NCI-H446 (cell line): ENCODE data around the gene HMGN1.

Source experiments
- DNase-seq, 2 experiments: peaks; one replicate each; lab custom pipeline; 2025; lab: John Stamatoyannopoulos, UW

Gene HMGN1

DNA sequence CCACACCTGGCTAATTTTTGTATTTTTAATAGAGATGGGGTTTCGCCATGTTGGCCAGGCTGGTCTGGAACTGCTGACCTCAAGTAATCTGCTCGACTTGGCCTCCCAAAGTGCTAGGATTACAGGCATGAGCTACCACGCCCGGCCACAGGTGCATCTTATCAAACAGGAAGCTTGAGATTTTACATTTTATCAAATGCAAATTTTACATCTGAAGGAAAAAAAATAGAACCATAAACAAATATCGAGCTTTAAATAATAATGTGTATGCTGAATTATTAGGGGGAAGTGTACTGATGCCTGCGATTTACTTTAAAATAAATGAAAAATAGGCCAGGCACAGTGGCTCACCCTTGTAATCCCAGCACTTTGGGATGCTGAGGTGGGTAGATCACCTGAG is 18.9 kb downstream of the HMGN1 start:
- no peak for DNase-seq

DNA sequence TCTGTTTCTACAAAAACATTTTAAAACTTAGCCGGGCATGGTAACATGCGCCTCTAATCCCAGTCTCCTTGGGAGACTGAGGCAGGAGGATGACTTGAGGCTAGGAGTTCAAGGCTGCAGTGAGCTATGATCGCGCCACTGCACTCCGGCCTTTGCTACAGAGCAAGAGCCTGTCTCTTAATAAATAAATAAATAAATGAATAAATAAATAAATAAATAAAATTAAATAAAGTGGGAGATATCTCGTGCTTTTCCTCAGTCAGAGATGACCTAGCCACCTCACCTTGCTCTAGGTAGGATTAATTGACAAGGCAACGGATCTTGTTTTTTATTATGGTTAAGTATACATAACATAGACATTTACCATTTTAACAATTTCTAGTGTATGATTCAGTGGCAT is 21.2 kb downstream of the HMGN1 start:
- no peak for DNase-seq

DNA sequence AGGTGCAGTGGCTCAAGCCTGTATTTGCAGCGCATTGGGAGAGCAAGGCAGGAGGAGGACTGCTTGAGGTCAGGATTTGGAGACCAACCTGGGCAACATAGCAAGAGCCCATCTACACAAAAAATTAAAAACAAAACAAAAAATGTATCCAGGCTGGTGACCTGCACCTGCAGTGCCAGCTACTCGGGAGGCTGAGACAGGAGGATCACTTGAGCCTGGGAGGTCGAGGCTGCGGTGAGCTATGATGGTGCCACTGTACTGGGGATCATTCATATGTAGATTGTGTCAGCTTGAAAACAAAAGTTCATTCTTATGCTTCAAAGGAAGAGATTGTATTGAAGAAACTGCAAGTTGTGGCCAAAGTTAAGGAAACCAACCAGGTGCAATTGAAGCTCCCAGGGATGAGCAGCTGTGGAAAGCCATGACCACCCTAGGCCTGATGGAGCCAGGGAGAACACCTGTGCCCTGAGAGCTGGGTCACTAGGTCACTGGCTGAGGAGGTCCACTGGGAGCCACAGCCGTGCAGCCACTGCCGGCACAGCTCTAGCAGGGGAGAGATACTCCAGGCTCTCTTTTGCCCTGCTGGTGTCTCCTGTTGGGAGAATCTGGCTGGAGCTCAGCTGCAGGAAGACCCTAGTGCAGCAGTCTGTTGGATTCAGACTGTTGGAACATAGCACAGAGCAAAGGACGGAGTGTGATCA is 22.1 kb downstream of the HMGN1 start:
- no peak for DNase-seq

DNA sequence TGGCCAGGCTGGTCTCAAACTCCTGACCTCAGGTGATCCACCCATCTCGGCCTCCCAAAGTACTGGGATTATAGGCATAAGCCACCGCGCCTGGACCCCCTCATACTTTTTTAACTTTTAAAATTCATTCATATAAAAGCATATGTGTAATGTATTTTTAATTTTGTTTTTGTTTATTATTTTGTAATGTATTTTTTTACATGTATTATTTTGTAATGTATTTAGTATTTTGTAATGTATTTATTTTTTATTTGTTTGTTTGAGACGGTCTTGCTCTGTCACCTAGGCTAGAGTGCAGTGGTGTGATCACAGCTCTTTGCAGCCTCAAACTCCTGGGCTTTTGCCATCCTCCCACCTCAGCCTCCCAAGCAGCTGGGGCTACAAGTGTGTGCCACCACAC is 23.4 kb downstream of the HMGN1 start:
- no peak for DNase-seq

DNA sequence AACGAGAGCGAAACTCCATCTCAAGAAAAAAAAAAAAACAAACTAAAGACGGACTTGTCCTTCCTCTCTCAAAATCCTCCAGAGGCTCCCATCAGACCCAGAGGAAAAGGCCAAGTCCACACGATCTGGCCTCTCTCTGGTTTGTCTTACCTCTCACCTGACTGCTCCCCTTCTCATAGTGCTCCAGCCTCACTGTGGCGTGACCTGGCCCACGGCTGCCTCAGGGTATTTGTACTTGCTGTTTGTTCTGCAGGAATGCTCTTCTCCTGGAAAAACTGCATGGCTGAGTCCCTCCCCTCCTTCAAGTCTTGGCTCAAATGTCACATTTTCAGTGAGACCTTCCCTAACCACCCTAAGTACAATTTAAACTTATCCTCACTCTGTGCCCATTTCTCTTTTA is 27.5 kb downstream of the HMGN1 start:
- DNase-seq, result no peak

DNA sequence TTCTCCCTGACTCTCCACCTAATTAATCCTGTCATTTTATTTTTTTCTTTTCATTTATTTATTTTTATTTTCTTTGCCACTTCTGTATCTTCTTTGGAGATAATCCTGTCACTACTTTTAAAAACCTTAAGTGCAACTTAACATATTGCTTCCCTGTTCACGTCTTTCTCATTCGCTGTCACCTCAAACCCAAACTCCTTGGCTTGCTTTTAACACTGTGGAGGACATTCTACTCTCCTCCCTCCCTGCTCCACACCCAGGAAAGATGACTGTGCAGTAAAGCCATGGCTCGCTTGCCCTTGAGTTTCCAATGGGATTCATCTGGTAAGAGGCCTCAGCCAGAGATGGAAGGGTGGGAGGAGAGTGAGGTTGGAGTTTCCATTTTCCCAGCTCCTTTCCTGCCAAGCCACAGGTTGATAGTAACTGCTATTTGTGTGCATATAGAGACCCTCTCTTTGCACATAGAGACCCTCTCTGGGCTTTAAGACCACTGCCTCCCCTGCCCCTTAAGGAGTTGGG is 29.0 kb downstream of the HMGN1 start:
- DNase-seq, result no peak

DNA sequence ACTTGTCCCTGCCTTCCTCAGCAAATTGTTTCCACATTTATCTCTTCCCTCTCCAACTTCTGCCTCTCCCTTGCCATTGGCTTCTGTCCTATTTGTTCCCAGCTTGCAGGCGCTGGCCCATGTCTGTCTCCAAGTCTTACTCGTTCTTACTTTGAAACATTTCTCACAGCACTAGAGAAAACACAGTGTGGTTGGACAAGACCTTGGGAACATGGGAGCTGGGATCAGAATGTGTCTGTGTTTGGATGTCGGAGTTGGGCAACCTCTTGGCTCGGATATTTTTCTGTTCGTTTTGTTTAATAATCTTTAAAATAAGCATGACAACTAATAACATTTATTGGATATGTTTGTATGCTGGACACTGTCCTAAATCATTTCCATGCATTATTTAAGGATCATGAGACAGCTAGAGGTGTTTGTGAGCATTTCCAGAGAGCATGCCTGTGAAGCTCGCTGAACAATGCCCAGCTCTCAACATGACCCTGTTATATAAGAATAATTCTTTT is 29.6 kb downstream of the HMGN1 start:
- DNase-seq, result no peak

DNA sequence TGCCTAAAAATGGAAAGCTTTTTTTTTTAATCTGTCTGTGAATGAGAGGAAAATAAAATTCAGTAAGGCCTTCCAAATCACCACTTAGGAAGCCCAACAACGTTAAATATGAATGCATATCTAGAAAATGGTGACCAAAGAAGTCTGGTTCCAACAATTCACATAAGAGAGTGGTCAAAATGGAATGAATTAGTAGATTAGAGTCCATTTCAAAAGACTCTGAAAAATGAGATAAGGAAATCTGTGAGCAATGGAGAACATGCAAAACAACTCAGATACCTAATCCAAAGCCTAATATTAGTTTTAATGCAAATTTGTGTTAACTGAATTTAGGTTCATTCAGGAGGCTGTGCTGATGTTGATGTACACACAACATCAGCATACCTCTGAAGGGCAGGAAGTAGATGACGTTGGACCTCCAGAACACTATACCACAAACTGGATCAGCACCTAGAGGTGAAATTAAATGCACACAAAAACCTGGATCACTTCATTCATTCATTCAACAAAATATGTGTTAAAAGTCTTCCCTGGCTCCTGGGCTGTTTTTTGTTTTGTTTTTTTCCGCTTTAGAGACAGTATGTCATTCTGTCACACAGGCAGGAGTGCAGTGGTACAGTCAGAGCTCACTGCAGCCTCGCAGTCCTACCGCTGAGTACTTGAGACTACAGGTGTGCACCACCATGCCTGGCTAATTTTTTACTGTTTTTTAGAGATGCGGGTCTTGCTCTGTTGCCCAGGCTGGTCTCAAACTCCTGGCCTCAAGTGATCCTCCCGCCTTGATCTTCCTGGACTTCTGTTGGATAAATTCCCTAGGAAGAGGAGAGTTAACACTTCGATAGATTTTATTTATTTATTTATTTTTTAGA is 30.6 kb downstream of the HMGN1 start:
- DNase-seq, result no peak

DNA sequence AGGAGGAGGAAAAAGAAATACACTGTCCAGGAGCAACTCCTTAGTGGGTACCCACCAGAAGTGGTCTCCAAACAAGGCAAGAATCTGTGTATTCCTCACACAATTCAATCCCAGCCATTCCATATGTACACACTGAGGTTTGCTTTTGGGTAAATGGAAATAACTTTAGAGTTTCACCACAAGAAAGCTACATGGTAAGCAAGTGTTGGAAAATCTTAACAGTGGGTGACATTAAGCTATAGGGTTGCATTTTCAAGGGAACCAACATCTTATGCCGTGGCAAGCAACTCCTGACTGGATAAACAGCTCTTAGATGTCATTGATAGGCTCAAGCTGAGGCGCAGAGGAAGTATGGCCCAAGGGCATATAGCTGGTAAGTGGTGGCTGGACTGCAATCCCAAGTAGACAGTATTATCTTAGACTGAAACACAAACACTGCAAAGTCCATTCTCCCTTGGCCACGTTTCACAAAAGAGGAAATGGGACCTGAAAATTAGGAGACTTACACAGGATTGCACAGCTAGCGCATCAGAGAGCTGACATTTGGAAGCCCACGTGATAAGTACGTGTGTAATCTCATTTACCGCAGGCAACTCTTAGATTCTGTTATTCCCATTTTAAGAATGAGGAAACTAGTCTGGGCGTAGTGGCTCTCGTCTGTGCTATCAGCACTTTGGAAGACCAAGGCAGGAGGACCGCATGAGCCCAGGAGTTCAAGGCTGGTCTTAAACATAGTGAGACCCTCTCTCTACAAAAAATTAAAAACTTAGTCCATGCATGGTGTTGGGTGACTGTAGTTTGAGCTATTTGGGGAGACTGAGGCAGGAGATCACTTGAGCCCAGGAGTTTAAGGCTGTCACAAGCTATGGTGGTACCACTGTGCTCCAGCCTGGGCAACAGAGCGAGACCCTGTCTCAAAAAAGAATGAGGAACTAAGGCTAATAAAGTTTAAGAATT is 31.5 kb downstream of the HMGN1 start:
- DNase-seq, result no peak

DNA sequence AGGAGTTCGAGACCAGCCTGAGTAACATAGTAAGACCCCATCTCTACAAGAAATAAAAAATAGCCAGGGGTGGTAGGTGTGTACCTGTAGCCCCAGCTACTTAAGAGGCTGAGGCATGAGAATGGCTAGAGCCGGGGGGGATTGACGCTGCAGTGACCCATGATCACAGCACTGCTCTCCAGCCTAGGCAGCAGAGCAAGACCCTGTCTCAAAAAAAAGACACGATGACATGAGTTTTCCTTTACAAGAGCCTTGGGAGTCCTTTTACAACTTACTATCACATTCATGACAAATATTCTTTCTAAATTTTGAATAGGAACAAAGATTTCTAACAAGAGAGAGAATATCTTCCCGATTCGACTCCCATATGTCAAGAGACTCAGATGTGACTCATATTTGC is 32.2 kb downstream of the HMGN1 start:
- DNase-seq, result no peak

DNA sequence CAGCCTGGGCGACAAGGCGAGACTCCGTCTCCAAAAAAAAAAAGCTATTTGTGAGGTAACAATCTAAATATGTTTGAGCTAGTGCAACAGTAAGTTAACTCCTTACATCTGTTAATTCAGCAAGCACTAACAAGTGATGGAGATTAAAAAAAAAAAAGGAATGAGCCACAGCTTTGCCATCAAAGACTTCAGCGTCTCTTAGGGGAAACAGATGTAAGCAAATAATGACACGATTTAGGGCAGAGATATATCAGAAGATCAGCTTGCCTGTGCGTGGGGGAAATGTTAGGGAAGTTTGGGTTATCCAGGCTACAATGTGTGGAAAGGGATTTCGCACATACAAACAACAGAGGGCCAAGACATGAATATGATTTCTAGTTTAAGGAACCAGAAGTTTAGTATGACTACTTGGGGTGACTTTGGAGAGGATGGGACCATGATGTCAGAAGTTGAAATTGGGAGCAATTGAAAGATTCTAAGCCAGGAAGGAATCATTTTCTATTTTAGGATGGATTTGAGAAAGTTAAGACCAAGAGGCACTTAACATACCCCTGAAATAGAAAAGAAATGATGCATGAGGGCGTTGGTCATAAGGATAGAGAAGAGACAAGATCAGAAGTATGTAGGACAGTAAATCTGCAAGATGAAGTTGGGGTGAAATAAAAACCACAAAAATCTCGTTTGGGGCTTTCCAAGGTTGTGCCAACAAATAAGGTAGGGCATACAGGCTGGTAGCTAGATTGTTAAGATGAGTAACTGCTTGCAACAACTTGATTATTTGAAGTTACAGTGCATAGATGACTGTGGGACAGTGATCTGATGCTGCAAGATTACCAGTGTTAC is 33.1 kb downstream of the HMGN1 start:
- DNase-seq, result no peak

DNA sequence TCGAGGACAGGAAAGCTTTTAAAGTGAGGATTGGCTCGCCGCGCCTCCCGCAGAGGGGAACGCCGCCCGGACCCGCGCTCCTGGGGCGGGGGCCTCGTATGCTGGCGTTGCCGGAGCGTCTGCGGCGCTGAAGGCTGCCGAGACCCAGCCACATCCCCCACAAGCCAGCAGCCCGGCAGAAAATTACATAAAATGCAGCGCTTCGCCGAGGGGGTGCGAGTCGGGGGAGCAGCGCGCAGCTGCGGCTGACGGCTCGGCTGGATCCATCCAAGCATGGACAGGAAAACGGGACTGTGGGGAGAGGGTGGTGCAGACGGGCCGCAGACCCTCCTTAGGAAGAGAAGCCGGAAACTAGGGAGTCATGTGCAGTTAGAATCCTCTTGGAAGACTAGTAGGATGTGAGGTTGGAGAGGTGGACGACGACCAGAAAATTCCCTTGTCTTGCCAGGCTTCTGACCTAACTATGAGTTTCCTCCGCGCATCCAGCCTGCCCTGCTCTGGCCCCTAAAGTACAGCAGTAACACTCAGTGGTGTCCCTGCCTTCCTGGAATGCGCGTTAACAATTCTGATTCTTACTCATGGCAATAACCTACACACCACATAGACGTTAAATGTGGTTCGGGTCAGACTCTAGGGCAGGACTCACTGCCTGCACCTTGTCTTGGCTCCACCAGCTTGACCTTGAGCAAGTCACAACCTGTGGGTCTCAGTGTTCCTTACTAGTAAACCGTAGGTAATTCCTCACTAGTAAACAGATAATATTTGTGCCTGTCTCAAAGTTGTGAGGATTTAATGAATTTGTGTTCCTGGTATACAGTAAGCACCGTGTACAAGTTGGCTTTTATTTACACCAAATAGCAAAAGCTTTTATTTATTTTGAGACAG is 34.5 kb downstream of the HMGN1 start:
- DNase-seq, result peak in 1 of 2 experiments; percentile 53

DNA sequence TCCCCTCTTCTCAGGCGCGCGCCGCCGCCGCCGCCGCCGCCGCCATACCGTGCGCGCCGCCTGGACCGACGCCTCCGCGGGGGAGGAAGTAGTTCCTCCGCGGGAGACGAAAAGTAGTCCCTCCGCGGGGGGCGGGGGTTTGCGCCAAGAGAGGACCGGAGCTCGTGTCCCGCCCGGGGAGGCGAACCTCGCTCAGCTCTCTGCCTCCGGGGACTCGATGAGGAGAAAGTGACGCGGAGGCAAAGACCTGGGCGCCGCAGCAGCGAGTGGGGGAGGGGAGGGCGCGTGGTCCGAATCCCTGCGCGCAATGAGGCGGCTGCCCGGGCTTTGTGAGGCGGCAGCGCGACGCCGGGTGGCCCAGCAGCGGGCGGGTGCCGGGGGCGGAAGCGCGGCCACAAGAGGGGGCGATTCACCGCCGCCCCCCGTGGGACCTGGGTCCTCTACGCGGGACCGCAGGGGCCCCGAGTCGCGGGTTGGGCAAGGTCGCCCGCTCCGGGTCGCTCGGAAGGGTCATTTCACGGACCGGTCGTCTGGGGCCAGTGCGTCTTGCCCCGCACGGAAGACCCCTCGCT is 35.2 kb downstream of the HMGN1 start, which contains the start of gene BRWD1:
Gene BRWD1, minus strand, starts transcription at position 62 of the 572 bp plus-strand sequence. CDS start 141 bp downstream, outside the sequence.
- DNase-seq, result peak; percentile 53 to 92

DNA sequence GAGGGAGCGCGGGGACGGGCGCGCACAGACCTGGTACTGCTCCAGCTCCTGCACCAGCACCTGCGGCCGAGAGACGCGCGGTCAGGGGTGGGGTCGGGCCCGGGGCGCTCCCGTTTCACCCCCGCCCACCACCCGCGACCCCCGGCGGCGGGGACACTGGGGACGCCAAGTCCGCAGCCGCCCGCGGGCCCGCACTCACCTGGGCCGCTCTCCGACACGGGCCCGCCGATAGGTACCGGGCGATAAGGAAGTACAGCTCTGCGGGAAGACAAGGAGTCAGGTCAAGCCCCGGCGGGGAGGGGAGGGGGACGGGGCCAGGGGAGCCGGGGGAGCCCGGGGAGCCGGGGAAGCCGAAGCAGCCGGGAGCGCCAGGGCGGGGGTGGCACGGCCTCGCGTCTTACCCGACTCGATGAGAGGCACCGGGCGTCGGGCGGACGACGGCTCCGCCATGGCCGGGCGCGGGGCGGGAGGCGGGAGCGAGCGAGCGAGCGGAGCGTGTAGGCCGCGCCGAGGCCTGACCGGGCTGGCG is 35.8 kb downstream of the HMGN1 start:
- DNase-seq, result peak in 1 of 2 experiments; percentile 49

DNA sequence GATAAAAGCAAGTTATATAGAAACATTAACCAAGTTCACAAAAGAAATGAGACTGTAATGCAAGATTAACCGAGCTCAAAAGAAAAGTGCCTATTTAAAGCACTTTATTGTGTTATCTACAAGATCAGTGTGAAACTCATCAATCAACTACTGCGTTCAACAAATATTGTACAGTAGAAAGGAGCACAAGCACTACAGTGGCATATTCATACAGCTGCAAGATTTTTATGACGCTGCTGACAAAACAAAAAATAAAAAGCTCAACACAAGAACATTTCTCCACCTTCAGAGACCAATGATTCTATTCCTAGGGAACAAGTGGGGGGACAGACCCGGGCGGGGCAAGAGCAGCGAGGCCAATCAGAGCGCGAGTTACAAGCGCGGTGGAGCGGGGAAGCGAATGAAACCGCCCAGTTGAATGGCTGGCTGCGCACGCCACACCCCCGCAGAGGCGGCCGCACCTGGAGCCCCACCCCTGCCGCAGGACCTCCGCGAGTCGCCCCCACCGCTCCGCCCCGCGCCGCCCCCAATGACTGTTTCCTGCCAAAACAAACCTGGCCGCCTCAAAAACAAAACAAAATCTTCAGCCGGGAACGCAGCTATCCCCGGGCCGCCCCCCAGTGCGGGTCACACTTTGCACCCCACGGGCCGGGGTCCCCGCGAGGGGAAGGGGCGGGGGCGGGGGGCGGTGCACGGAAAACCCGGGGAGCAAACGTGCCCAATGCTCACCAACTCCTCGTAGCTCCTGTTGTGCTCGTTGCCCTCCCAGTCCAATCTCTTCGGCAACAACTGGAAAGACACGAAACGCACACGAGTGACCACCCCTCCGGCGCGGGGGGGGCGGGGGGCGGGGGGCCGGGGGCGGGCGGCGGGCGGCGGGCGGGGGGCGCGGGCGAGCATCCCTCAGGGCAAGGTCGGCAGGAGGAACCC is 36.5 kb downstream of the HMGN1 start:
- DNase-seq, result peak; percentile 78 to 92

DNA sequence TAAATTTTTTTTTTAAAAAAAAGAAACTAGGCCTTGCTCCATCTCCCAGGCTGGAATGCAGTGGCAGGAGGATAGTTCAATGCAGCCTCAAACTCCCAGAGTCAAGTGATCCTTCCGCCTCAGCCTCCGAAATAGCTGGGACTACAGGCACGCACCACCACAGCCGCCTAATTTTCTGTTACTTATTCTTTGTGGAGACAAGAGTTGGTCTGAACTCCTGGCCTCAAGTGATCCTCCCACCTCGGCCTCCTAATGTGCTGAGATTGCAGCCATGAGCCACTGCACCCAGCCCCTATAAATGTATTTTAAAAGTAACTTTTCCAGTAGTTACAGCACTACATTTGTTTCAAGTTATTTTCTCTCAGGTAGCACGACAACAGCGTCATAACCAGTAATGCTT is 37.7 kb downstream of the HMGN1 start:
- DNase-seq, result no peak

DNA sequence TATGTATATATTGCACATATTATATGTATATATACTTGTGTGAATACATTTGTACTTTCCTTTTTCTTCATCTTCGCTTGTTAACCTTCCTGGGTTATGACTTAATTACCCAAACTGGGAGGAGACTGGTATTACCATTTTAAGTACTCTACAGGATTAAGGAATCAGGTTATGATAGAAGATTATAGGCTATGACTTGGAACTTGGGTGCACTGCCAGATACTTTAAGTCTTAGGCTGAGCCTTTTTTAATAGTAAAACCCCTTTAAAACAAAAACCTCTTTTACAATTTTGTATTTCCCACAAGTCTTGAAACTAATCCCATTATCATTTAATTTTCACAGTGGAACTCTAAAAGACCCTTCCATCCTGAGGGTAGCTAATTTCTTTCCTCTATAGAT is 41.4 kb downstream of the HMGN1 start:
- no peak for DNase-seq

DNA sequence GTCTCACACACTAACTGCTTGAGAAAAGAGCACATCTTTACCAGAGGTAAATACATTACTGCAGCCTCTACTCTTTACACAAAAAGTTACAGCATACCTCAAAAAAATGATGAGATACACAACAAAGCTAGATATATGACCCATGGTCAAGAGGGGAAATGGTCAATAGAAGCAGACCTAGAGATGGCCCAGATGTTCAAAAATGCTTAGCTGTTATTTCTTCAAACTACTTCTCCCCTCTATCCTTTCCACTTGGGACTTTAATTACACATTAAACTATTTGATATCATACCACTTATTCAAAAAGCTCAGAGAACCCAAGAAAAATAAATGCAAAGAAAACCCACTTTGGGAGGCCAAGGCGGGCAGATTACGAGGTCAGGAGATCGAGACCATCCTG is 48.3 kb downstream of the HMGN1 start:
- DNase-seq, result no peak
